Gastrocnemius medialis (tissue), 4 donors: ENCODE data around the gene SAMD4A.

ENCODE experiments used
- POLR2A ChIP-seq, 2 donors: fragments of 450-650 bp; IDR thresholded peaks; one replicate each; pipeline ENCODE4 v1.6.1; 2017; ENCODE audit warnings: antibody characterized with exemption in 2 of 2, mild to moderate bottlenecking in 2 of 2, moderate library complexity in 2 of 2
- TF ChIP-seq, protein P1 (sequence below), 5 experiments: fragments of 450-650 bp in 3 of 5; fragments of 200-600 bp in 2 of 5; sonication (generic) in 2 of 5; IDR thresholded peaks in 4 of 5; conservative IDR thresholded peaks in 1 of 5; 1 replicate in 4 of 5; 2 replicates in 1 of 5; pipeline ENCODE4 v1.5.1; 2016 to 2019; ENCODE audit warnings: antibody characterized with exemption in 5 of 5, mild to moderate bottlenecking in 3 of 5, moderate library complexity in 3 of 5

- TF ChIP-seq, protein P1, sequence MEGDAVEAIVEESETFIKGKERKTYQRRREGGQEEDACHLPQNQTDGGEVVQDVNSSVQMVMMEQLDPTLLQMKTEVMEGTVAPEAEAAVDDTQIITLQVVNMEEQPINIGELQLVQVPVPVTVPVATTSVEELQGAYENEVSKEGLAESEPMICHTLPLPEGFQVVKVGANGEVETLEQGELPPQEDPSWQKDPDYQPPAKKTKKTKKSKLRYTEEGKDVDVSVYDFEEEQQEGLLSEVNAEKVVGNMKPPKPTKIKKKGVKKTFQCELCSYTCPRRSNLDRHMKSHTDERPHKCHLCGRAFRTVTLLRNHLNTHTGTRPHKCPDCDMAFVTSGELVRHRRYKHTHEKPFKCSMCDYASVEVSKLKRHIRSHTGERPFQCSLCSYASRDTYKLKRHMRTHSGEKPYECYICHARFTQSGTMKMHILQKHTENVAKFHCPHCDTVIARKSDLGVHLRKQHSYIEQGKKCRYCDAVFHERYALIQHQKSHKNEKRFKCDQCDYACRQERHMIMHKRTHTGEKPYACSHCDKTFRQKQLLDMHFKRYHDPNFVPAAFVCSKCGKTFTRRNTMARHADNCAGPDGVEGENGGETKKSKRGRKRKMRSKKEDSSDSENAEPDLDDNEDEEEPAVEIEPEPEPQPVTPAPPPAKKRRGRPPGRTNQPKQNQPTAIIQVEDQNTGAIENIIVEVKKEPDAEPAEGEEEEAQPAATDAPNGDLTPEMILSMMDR (IDR thresholded peaks at IDR 0.05 in 4 of 5, conservative IDR thresholded peaks at IDR 0.05 in 1 of 5) = no peak
- TF ChIP-seq POLR2A (IDR thresholded peaks at IDR 0.05) = no peak
Observed at GRCh38 chr14:54584097-54584496, 17.2 kb downstream of the SAMD4A start.
